Endodermal cell (in vitro differentiated cells): Measurements from ENCODE around the gene CD3E. TPM values are rescaled to one million over a fixed set of nuclear protein-coding genes. Genes with fewer than 3 reads are reported as not detected.
A peak's percentile ranks its signal among the peaks of the same experiment; 100 is the strongest.

Experiments
- DNase-seq: peaks from one replicate; pipeline ENCODE4 v3.0.0-alpha.2; 2017
- H3K27ac ChIP-seq: 2 replicates; pipeline ENCODE4 v1.5.1; 2013; ENCODE audit warnings: mild to moderate bottlenecking, low read depth, low read length, moderate library complexity
- H3K27me3 ChIP-seq: 2 replicates; pipeline ENCODE4 v1.6.1; 2013; ENCODE audit warnings: mild to moderate bottlenecking, low read length, moderate library complexity; ENCODE audit not compliant: insufficient read depth, control insufficient read depth, poor library complexity, severe bottlenecking
- H3K36me3 ChIP-seq: 2 replicates; pipeline ENCODE4 v1.7.0; 2013; ENCODE audit warnings: mild to moderate bottlenecking, low read length, moderate library complexity; ENCODE audit not compliant: control insufficient read depth, insufficient read depth
- H3K4me1 ChIP-seq: one replicate; pipeline ENCODE4 v1.7.0; 2013; ENCODE audit warnings: low read length; ENCODE audit not compliant: control insufficient read depth, insufficient read depth
- H3K4me3 ChIP-seq: 2 replicates; pipeline ENCODE4 v1.5.1; 2013; ENCODE audit warnings: mild to moderate bottlenecking, low read length, moderate library complexity
- H3K9ac ChIP-seq: 2 replicates; pipeline ENCODE4 v1.6.1; 2013; ENCODE audit warnings: mild to moderate bottlenecking, low read length, moderate library complexity; ENCODE audit not compliant: poor library complexity, severe bottlenecking; ENCODE audit errors: extremely low read depth
- H3K9me3 ChIP-seq: 2 replicates; pipeline ENCODE4 v1.6.1; 2013; ENCODE audit warnings: mild to moderate bottlenecking, low read length, moderate library complexity; ENCODE audit not compliant: control insufficient read depth
- H3K27ac Mint-ChIP-seq: 2 replicates; pipeline ENCODE4 v1.8.0; 2020; ENCODE audit warnings: mixed read lengths
- H3K27me3 Mint-ChIP-seq: 2 replicates; pipeline ENCODE4 v1.8.0; 2021; ENCODE audit warnings: mild to moderate bottlenecking, mixed read lengths; ENCODE audit not compliant: insufficient read depth
- H3K36me3 Mint-ChIP-seq: 2 replicates; pipeline ENCODE4 v1.8.0; 2020; ENCODE audit warnings: low read depth, mixed read lengths
- H3K4me1 Mint-ChIP-seq: 2 replicates; pipeline ENCODE4 v1.8.0; 2020; ENCODE audit warnings: mixed read lengths
- H3K4me3 Mint-ChIP-seq: 2 replicates; pipeline ENCODE4 v1.8.0; 2020; ENCODE audit warnings: mild to moderate bottlenecking, moderate library complexity, mixed read lengths
- H3K9me3 Mint-ChIP-seq: 2 replicates; pipeline ENCODE4 v1.8.0; 2020; ENCODE audit warnings: mild to moderate bottlenecking, mixed read lengths
- CTCF ChIP-seq: fragments of 200-600 bp; sonication (generic); conservative IDR thresholded peaks from 2 replicates; pipeline ENCODE4 v1.5.0; 2021; ENCODE audit warnings: antibody characterized with exemption, mild to moderate bottlenecking
- WGBS, 2 experiments: methylation state at CpG; one replicate each; pipeline versions ENCODE4 v1.1.5 to v1.1.7; 2013; ENCODE audit warnings: missing lambda C conversion rate in 2 of 2, mixed read lengths in 1 of 2; ENCODE audit not compliant: insufficient coverage in 1 of 2, insufficient read length in 1 of 2; 5-methylcytosine and 5-hydroxymethylcytosine counted together
- total RNA-seq, 2 donors: library from RNA; stranded (reverse); fragmentation: NEBNext Ultra II Directional in 1 of 2; extraction: Animal tissue kit (Norgen Biotek cat#: 25700) in 1 of 2; gene quantifications; 2 replicates in 1 of 2; 3 replicates in 1 of 2; pipeline ENCODE4 v1.2.1, GENCODE V29; 2021

Gene CD3E
- total RNA-seq, 2 donors from 2014 or later = 0.29 TPM; not detected in 1

GRCh38 chr11:118276422-118276821 is 28.1 kb upstream of the CD3E start:
- Mint-ChIP-seq H3K9me3 (no peaks in the 10 kb centered on the region), H3K36me3 (no peaks in the 10 kb centered on the region), H3K4me1 (peaks cover 7% of the 10 kb centered on the region), H3K4me3 (no peak overlapping the region), H3K27me3 (peaks cover 24% of the 10 kb centered on the region), H3K27ac (no peak overlapping the region)
- H3K9ac ChIP-seq = no peak overlapping the region
- no peak overlapping the region for H3K27ac ChIP-seq
- no peak for DNase-seq
- peaks cover 21% of the 10 kb centered on the region for H3K27me3 ChIP-seq
- 95 to 100% methylated on average over 1 of the region's 1 CpG for WGBS, 2 experiments
- H3K9me3 ChIP-seq = no peaks in the 10 kb centered on the region
- H3K36me3 ChIP-seq = no peaks in the 10 kb centered on the region
- no peak for TF ChIP-seq CTCF
- no peak overlapping the region for H3K4me3 ChIP-seq
- no peaks in the 10 kb centered on the region for H3K4me1 ChIP-seq

- 88 to 100% methylated on average over 1 of the region's 1 CpG for WGBS, 2 experiments
- H3K27me3 Mint-ChIP-seq = peaks cover 17% of the 10 kb centered on the region
- Histone ChIP-seq H3K27ac (no peak overlapping the region), H3K4me1 (no peaks in the 10 kb centered on the region), H3K4me3 (no peak overlapping the region), H3K9me3 (no peaks in the 10 kb centered on the region), H3K27me3 (peaks cover 21% of the 10 kb centered on the region), H3K36me3 (no peaks in the 10 kb centered on the region), H3K9ac (no peak overlapping the region)
- no peak overlapping the region for H3K27ac Mint-ChIP-seq
- peak; percentile 56 for DNase-seq
- no peak overlapping the region for H3K4me3 Mint-ChIP-seq
- no peak for TF ChIP-seq CTCF
- H3K4me1 Mint-ChIP-seq = peaks cover 4% of the 10 kb centered on the region
- no peaks in the 10 kb centered on the region for H3K9me3 Mint-ChIP-seq
- no peaks in the 10 kb centered on the region for H3K36me3 Mint-ChIP-seq
These were observed 27.2 kb upstream of the CD3E start for GRCh38 chr11:118277312-118277711.

- 89 to 100% methylated on average over 1 of the region's 1 CpG for WGBS, 2 experiments
- TF ChIP-seq CTCF = no peak
- H3K4me3 ChIP-seq = no peak overlapping the region
- no peaks in the 10 kb centered on the region for H3K36me3 Mint-ChIP-seq
- no peaks in the 10 kb centered on the region for H3K27me3 ChIP-seq
- H3K4me1 ChIP-seq = no peaks in the 10 kb centered on the region
- H3K9ac ChIP-seq = no peak overlapping the region
- H3K27me3 Mint-ChIP-seq = peaks cover 8% of the 10 kb centered on the region
- H3K9me3 Mint-ChIP-seq = no peaks in the 10 kb centered on the region
- H3K27ac Mint-ChIP-seq = no peak overlapping the region
- DNase-seq = no peak
- no peak overlapping the region for H3K27ac ChIP-seq
- H3K4me3 Mint-ChIP-seq = no peak overlapping the region
- H3K4me1 Mint-ChIP-seq = no peaks in the 10 kb centered on the region
- H3K36me3 ChIP-seq = no peaks in the 10 kb centered on the region
- no peaks in the 10 kb centered on the region for H3K9me3 ChIP-seq
These were observed 23.2 kb upstream of the CD3E start for GRCh38 chr11:118281284-118281683.
